Nephron progenitor cell (in vitro differentiated cells): ENCODE results near the gene POLR2B.

Experiments
- DNase-seq: peaks from one replicate; pipeline ENCODE4 v3.0.0; 2021
- H3K27ac Mint-ChIP-seq: 2 replicates; pipeline ENCODE4 v1.8.0; 2021; ENCODE audit warnings: mild to moderate bottlenecking, moderate library complexity, mixed read lengths
- H3K27me3 Mint-ChIP-seq: 2 replicates; pipeline ENCODE4 v1.8.0; 2021; ENCODE audit warnings: mild to moderate bottlenecking, low read depth, mixed read lengths; ENCODE audit not compliant: poor library complexity
- H3K36me3 Mint-ChIP-seq: 2 replicates; pipeline ENCODE4 v1.8.0; 2021; ENCODE audit warnings: low read depth, mixed read lengths
- H3K4me1 Mint-ChIP-seq: 2 replicates; pipeline ENCODE4 v1.8.0; 2021; ENCODE audit warnings: mixed read lengths
- H3K4me3 Mint-ChIP-seq: 2 replicates; pipeline ENCODE4 v1.8.0; 2021; ENCODE audit warnings: mild to moderate bottlenecking, moderate library complexity, mixed read lengths
- H3K9me3 Mint-ChIP-seq: 2 replicates; pipeline ENCODE4 v1.8.0; 2021; ENCODE audit warnings: mild to moderate bottlenecking, moderate library complexity, mixed read lengths
- TF ChIP-seq, protein P1 (sequence below): fragments of 200-600 bp; sonication (generic); IDR thresholded peaks from 2 replicates; pipeline ENCODE4 v1.5.0; 2021; ENCODE audit warnings: antibody characterized with exemption

POLR2B gene

DNA sequence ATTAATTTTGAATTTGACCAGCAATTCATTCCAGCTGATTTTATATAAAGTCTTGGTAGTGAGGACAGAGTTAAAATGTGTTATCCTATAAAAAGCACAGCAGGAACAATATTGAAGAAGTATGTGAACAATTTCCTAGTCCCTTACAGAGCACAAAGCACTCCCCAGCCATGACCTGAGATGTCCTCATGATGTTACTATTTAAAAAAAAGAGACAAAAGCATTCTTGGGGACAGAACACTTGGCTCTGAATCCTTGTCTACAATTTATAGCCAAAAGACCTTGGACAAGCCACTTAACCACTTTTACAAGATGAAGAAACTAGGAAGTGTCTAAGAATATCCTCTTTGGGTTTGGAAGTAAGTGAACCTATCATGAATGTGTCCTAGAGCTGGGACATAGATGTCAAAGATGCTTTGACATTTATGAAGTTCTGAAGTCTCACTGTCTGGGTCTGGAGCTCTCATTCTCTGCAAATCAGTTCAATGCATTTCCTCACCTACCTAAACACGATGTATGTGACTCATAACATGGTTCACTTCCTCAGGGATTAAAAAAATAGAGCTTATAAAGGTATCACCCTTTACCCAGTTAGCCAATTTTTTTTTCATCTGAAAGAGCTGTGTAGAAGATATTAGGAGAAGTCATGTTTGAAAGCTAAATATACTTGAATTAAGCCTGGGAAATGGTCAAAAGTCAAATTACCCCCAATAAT lies 70.1 kb downstream of the POLR2B start:
- Mint-ChIP-seq H3K4me3 (no peak overlapping the region), H3K27ac (no peak overlapping the region), H3K27me3 (peaks cover 5% of the 10 kb centered on the region), H3K4me1 (peaks cover 1% of the 10 kb centered on the region), H3K36me3 (no peaks in the 10 kb centered on the region), H3K9me3 (peaks cover 12% of the 10 kb centered on the region)
- DNase-seq, result no peak
- TF ChIP-seq, protein P1, sequence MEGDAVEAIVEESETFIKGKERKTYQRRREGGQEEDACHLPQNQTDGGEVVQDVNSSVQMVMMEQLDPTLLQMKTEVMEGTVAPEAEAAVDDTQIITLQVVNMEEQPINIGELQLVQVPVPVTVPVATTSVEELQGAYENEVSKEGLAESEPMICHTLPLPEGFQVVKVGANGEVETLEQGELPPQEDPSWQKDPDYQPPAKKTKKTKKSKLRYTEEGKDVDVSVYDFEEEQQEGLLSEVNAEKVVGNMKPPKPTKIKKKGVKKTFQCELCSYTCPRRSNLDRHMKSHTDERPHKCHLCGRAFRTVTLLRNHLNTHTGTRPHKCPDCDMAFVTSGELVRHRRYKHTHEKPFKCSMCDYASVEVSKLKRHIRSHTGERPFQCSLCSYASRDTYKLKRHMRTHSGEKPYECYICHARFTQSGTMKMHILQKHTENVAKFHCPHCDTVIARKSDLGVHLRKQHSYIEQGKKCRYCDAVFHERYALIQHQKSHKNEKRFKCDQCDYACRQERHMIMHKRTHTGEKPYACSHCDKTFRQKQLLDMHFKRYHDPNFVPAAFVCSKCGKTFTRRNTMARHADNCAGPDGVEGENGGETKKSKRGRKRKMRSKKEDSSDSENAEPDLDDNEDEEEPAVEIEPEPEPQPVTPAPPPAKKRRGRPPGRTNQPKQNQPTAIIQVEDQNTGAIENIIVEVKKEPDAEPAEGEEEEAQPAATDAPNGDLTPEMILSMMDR, result no peak

DNA sequence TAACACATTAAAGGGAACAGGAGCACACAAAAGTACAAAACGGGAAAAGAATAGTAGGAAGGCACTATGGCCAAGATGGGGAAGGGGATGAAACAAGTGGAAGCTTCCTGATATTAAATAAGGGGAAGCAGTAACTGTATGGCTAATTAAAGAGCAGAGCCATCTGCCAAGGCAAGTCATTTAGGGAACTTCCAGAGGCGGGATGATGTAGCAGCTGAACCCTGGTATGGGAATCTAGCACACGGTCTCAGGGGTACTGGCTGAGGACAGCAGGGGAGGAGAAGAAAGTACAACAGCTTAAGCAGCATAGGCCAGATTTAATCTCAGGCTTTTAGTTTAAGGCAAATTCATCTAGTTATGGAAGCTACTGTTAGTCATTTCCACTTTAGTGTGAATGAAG lies 72.4 kb downstream of the POLR2B start:
- H3K4me1 Mint-ChIP-seq, result peaks cover 3% of the 10 kb centered on the region
- DNase-seq, result no peak
- H3K9me3 Mint-ChIP-seq, result peaks cover 11% of the 10 kb centered on the region
- H3K27me3 Mint-ChIP-seq, result peaks cover 5% of the 10 kb centered on the region
- no peak overlapping the region for H3K27ac Mint-ChIP-seq
- no peak overlapping the region for H3K4me3 Mint-ChIP-seq
- H3K36me3 Mint-ChIP-seq, result no peaks in the 10 kb centered on the region
- TF ChIP-seq, protein P1, result no peak

DNA sequence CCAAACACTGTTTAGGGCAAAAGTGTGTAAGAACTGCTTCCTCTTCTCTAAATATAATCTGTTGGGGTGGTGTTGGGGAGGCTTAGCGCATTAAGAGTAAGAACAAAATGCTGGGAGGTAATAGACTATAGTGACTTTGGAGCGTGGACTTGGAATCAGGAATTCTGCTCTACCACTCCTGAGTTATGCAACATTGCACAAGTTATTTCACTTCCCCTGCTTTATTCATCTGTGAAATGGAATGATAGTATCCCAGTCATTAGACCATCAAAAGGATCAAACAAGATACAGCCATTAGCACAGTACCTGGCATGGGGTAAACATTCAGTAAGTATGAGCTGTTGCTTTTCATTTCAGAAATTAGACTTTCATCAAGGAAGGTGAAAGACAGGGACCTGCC lies 72.8 kb downstream of the POLR2B start:
- TF ChIP-seq, protein P1, result no peak
- H3K4me3 Mint-ChIP-seq, result no peak overlapping the region
- no peak for DNase-seq
- peaks cover 9% of the 10 kb centered on the region for H3K9me3 Mint-ChIP-seq
- no peak overlapping the region for H3K27ac Mint-ChIP-seq
- H3K36me3 Mint-ChIP-seq, result no peaks in the 10 kb centered on the region
- H3K4me1 Mint-ChIP-seq, result peaks cover 6% of the 10 kb centered on the region
- peaks cover 5% of the 10 kb centered on the region for H3K27me3 Mint-ChIP-seq

DNA sequence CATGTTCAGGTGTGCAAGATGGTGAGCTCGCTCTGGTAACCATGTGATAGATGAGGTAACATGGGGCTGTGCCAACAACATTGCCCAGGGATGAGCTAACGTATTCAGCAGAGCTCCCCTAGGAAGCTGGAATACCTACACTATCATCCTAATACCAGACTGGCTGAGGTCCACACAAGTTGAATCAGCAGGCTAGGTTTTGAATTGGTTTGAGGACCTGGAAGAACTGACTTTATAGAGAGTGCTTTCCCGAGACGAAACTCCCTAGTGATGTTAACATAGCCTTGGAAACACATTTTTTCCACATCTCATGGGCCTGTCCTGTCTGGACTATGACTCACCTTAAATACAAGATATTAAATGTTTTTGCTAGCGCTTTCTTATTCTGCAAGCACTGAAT lies 74.8 kb downstream of the POLR2B start:
- TF ChIP-seq, protein P1, result no peak
- Mint-ChIP-seq H3K27ac (no peak overlapping the region), H3K4me1 (peaks cover 6% of the 10 kb centered on the region), H3K9me3 (no peaks in the 10 kb centered on the region), H3K4me3 (no peak overlapping the region), H3K27me3 (peaks cover 8% of the 10 kb centered on the region), H3K36me3 (no peaks in the 10 kb centered on the region)
- no peak for DNase-seq

DNA sequence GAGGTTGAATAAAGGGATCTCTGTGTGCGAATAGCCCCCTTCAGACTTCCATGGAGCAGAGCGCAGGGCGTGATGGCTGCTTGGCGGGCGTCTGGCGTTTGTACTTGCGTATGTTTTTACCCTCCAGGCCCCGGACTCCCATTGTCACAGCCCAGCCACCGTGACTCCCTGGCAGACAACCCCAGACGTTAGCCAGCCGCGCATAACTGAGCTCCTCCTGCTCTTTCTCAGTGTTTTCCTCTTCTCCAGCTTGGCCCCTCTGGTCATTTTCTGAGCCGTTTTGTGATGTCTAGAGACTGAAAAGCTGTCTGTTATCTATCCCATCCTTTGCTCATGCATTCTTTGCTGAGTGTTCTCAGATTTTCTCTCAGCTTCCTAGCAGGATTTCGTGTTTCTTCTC lies 77.2 kb downstream of the POLR2B start:
- TF ChIP-seq, protein P1, result no peak
- no peak for DNase-seq
- no peaks in the 10 kb centered on the region for H3K36me3 Mint-ChIP-seq
- H3K4me3 Mint-ChIP-seq, result no peak overlapping the region
- H3K9me3 Mint-ChIP-seq, result no peaks in the 10 kb centered on the region
- peaks cover 14% of the 10 kb centered on the region for H3K27me3 Mint-ChIP-seq
- H3K4me1 Mint-ChIP-seq, result peaks cover 6% of the 10 kb centered on the region
- no peak overlapping the region for H3K27ac Mint-ChIP-seq
